PFSK-1 (cell line): ENCODE measurements around the gene KRT86.

Experiments used
- FOXP2 ChIP-seq: optimal IDR thresholded peaks from 2 replicates; pipeline ENCODE3; 2011; ENCODE audit warnings: borderline replicate concordance, control low read depth, inconsistent platforms; ENCODE audit not compliant: insufficient read depth; ENCODE audit errors: extremely low read length, extremely low read depth
- POLR2AphosphoS5 ChIP-seq: IDR thresholded peaks from 2 replicates; pipeline ENCODE4 v1.6.1; 2012; ENCODE audit warnings: low read depth, mild to moderate bottlenecking, control low read depth, low read length, moderate library complexity
- SIN3A ChIP-seq: IDR thresholded peaks from 2 replicates; pipeline ENCODE4 v1.6.1; 2012; ENCODE audit warnings: mild to moderate bottlenecking, low read length, moderate library complexity, borderline replicate concordance; ENCODE audit not compliant: insufficient read depth
- TAF1 ChIP-seq: IDR thresholded peaks from 2 replicates; pipeline ENCODE4 v1.6.1; 2012; ENCODE audit warnings: low read length, control low read depth, borderline replicate concordance; ENCODE audit not compliant: insufficient read depth
- TF ChIP-seq, protein P1 (sequence below), 2 experiments: IDR thresholded peaks; 2 replicates each; pipeline versions ENCODE4 v1.6.1 to v1.8.0; 2011 to 2012; ENCODE audit warnings: low read depth in 2 of 2, low read length in 2 of 2, control low read depth in 1 of 2, inconsistent platforms in 1 of 2, mild to moderate bottlenecking in 1 of 2, moderate library complexity in 1 of 2; ENCODE audit not compliant: insufficient read depth in 1 of 2

- no peak for TF ChIP-seq POLR2AphosphoS5
- TF ChIP-seq TAF1: no peak
- no peak for TF ChIP-seq SIN3A
- TF ChIP-seq, protein P1, sequence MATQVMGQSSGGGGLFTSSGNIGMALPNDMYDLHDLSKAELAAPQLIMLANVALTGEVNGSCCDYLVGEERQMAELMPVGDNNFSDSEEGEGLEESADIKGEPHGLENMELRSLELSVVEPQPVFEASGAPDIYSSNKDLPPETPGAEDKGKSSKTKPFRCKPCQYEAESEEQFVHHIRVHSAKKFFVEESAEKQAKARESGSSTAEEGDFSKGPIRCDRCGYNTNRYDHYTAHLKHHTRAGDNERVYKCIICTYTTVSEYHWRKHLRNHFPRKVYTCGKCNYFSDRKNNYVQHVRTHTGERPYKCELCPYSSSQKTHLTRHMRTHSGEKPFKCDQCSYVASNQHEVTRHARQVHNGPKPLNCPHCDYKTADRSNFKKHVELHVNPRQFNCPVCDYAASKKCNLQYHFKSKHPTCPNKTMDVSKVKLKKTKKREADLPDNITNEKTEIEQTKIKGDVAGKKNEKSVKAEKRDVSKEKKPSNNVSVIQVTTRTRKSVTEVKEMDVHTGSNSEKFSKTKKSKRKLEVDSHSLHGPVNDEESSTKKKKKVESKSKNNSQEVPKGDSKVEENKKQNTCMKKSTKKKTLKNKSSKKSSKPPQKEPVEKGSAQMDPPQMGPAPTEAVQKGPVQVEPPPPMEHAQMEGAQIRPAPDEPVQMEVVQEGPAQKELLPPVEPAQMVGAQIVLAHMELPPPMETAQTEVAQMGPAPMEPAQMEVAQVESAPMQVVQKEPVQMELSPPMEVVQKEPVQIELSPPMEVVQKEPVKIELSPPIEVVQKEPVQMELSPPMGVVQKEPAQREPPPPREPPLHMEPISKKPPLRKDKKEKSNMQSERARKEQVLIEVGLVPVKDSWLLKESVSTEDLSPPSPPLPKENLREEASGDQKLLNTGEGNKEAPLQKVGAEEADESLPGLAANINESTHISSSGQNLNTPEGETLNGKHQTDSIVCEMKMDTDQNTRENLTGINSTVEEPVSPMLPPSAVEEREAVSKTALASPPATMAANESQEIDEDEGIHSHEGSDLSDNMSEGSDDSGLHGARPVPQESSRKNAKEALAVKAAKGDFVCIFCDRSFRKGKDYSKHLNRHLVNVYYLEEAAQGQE (IDR thresholded peaks at IDR 0.05; ENCODE audit: insufficient read depth in 1 of 2, low read depth in 2 of 2, low read length in 2 of 2): no peak
- TF ChIP-seq FOXP2: no peak
Measured at GRCh38 chr12:52232203-52232673, 42.2 kb upstream of the KRT86 start.
